Uterus (tissue), 2 donors: Measurements from ENCODE around the gene DIDO1.

Experiments used
- CTCF ChIP-seq, 4 experiments: fragments of 200-600 bp in 2 of 4; fragments of 450-650 bp in 2 of 4; sonication (generic) in 2 of 4; IDR thresholded peaks; one replicate each; pipeline ENCODE4 v1.5.1; 2016 to 2019; ENCODE audit warnings: antibody characterized with exemption in 4 of 4, mild to moderate bottlenecking in 2 of 4, moderate library complexity in 1 of 4
- POLR2A ChIP-seq, 2 donors: fragments of 450-650 bp; IDR thresholded peaks; one replicate each; pipeline ENCODE4 v1.6.1; 2016; ENCODE audit warnings: antibody characterized with exemption in 2 of 2, mild to moderate bottlenecking in 1 of 2, moderate library complexity in 1 of 2

- TF ChIP-seq CTCF (IDR thresholded peaks at IDR 0.05), result no peak
- TF ChIP-seq POLR2A (IDR thresholded peaks at IDR 0.05), result no peak
Measured at GRCh38 chr20:62925420-62926228, 681 bp downstream of the DIDO1 start.
